ENCODE results near the gene DBF4B. TPM values are rescaled to one million over a fixed set of nuclear protein-coding genes. Genes with fewer than 3 reads are reported as not detected.

DBF4B gene
- total and polyA plus RNA-seq, 2 of the 13 experiments (the other 11 are each of a cell fraction or from before 2014, with no cell fraction given), result 11.7 to 13.2 TPM

DNA sequence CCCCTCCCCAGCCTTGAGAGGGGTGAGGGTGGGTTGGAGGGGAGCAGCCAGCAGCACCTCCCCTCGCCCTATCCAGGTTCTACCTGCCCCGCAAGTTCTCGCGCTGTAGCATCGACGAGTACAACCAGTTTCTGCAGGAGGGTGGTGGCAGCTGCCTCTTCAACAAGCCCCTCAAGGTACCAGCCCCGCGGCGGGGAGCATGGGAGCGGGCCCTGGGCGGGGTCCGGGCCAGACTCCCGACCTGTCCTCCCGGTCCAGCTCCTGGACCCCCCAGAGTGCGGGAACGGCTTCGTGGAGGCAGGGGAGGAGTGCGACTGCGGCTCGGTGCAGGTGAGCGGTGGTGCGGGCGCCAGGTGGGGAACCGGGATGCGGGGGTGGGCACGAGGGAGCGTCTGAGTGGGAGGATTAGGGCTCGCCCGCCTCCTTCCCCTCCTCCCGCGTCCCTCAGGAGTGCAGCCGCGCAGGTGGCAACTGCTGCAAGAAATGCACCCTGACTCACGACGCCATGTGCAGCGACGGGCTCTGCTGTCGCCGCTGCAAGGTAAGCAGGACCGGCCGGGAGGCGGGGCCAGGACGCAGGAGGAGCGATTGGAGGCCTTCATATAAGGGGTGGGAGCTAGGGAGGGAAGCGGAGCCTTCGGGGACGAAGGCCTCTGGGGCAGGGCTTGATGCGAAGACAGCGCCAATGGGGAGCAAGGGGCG, 66.8 kb downstream of the DBF4B start (continued):
- TF ChIP-seq ZNF318 (CRISPR knock-in tag; IDR thresholded peaks at IDR 0.05) (0 out of 2 replicates have a peak, but pooled peaks have one; percentile 44), PAXIP1 (CRISPR knock-in tag; conservative IDR thresholded peaks at IDR 0.05) (0 out of 2 replicates have a peak, but pooled peaks have one; percentile 30), AGO1 (IDR thresholded peaks at IDR 0.05; ENCODE audit: low read depth, low read length, poor library complexity, severe bottlenecking) (peak; percentile 24), ZNF431 (CRISPR knock-in tag; IDR thresholded peaks at IDR 0.05; ENCODE audit: borderline replicate concordance, low read depth) (no peak), MXI1 (IDR thresholded peaks at IDR 0.05; ENCODE audit: borderline replicate concordance, low read depth, low read length) (peak; percentile 96; the same call in 2 of the 3 replicates), ZNF784 (CRISPR knock-in tag; IDR thresholded peaks at IDR 0.05; ENCODE audit: borderline replicate concordance) (no peak), SRSF9 (IDR thresholded peaks at IDR 0.05; ENCODE audit: borderline replicate concordance, insufficient read depth, low read depth, low read length, poor library complexity, severe bottlenecking) (no peak), ATF5 (CRISPR knock-in tag; IDR thresholded peaks at IDR 0.05; ENCODE audit: low read depth) (peak; percentile 50), ZNF253 (CRISPR knock-in tag; IDR thresholded peaks at IDR 0.05; ENCODE audit: borderline replicate concordance) (peak; percentile 86; the same call in 1 of the 2 replicates), ZNF776 (CRISPR knock-in tag; IDR thresholded peaks at IDR 0.05) (peak; percentile 83; the same call in 1 of the 2 replicates)
- TF ChIP-seq, protein P1, sequence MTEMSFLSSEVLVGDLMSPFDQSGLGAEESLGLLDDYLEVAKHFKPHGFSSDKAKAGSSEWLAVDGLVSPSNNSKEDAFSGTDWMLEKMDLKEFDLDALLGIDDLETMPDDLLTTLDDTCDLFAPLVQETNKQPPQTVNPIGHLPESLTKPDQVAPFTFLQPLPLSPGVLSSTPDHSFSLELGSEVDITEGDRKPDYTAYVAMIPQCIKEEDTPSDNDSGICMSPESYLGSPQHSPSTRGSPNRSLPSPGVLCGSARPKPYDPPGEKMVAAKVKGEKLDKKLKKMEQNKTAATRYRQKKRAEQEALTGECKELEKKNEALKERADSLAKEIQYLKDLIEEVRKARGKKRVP (CRISPR knock-in tag; IDR thresholded peaks at IDR 0.05), result peak in 1 of 2 experiments; percentile 45; a peak in 2 of 4 replicates

All from HepG2 (cell line).